OCI-LY7 (cell line): ENCODE measurements around the gene TMSB15A. TPM values are rescaled to one million over a fixed set of nuclear protein-coding genes. Genes with fewer than 3 reads are reported as not detected.

Experiments
- Bru-seq: library from RNA; stranded (reverse); fragments of 400-500 nt; gene quantifications from one replicate; lab custom pipeline; 2021; lab: Mats Ljungman, UMichigan
- BruChase-seq, 2 experiments: library from RNA; stranded (reverse); fragments of 400-500 nt; gene quantifications; one replicate each; lab custom pipeline; 2021; lab: Mats Ljungman, UMichigan
- BruUV-seq: library from RNA; stranded (reverse); fragments of 400-500 nt; replicated peaks from 2 replicates; lab custom pipeline; 2021; lab: Mats Ljungman, UMichigan
- CTCF ChIA-PET: fragments of 300-600 bp; sonication (Branson Sonifier 250); formaldehyde crosslinking; loops from one replicate; lab custom pipeline; 2022; ENCODE audit warnings: antibody characterized with exemption; ENCODE audit not compliant: unreplicated experiment; lab: Charles Lee
- POLR2A ChIA-PET: fragments of 300-600 bp; sonication (Branson Sonifier 250); formaldehyde crosslinking; loops from one replicate; lab custom pipeline; 2022; ENCODE audit warnings: antibody characterized with exemption; lab: Charles Lee
- DNase-seq: peaks from one replicate; pipeline ENCODE4 v3.0.0-alpha.2; 2015; ENCODE audit warnings: low spot score
- H2AFZ ChIP-seq: fragments of 200-600 bp; sonication (generic), shearing (Covaris generic); 2 replicates; pipeline ENCODE4 v1.6.1; 2014; ENCODE audit warnings: mild to moderate bottlenecking, antibody characterized with exemption, low read length, moderate library complexity
- H3K27ac ChIP-seq: fragments of 200-600 bp; sonication (generic); 2 replicates; pipeline ENCODE4 v1.5.1; 2014; ENCODE audit warnings: mixed run types, low read depth, mild to moderate bottlenecking, moderate library complexity, low read length, inconsistent platforms; ENCODE audit not compliant: poor library complexity, severe bottlenecking
- H3K36me3 ChIP-seq: fragments of 200-600 bp; sonication (generic); 2 replicates; pipeline ENCODE4 v1.6.1; 2014; ENCODE audit warnings: mild to moderate bottlenecking, antibody characterized with exemption, low read length, moderate library complexity, mixed read lengths; ENCODE audit not compliant: insufficient read depth
- H3K4me1 ChIP-seq: fragments of 200-600 bp; sonication (generic); 2 replicates; pipeline ENCODE4 v1.5.1; 2014; ENCODE audit warnings: mild to moderate bottlenecking, low read length; ENCODE audit not compliant: insufficient read depth, poor library complexity, severe bottlenecking
- H3K4me2 ChIP-seq: fragments of 200-600 bp; sonication (generic); 2 replicates; pipeline ENCODE4 v1.6.1; 2014; ENCODE audit warnings: mild to moderate bottlenecking, low read length
- H3K4me3 ChIP-seq: fragments of 200-600 bp; sonication (generic); 2 replicates; pipeline ENCODE4 v1.5.1; 2014; ENCODE audit warnings: mild to moderate bottlenecking, low read depth, low read length; ENCODE audit not compliant: poor library complexity, severe bottlenecking
- H3K79me2 ChIP-seq: fragments of 200-600 bp; sonication (generic); 2 replicates; pipeline ENCODE4 v1.6.1; 2016; ENCODE audit warnings: low read depth, mild to moderate bottlenecking, low read length, moderate library complexity, mixed read lengths; ENCODE audit not compliant: insufficient read depth
- H3K9me2 ChIP-seq: fragments of 200-600 bp; sonication (generic); 2 replicates; pipeline ENCODE4 v1.6.1; 2016; ENCODE audit warnings: mild to moderate bottlenecking, low read length, mixed read lengths; ENCODE audit not compliant: insufficient read depth
- H3K9me3 ChIP-seq: fragments of 200-600 bp; sonication (generic); 2 replicates; pipeline ENCODE4 v1.6.1; 2014; ENCODE audit warnings: mild to moderate bottlenecking, mixed run types, low read length, mixed read lengths
- H4K20me1 ChIP-seq: fragments of 200-600 bp; sonication (generic); 2 replicates; pipeline ENCODE4 v1.6.1; 2014; ENCODE audit warnings: mild to moderate bottlenecking, antibody characterized with exemption, low read length, moderate library complexity, mixed read lengths; ENCODE audit not compliant: insufficient read depth
- CTCF ChIP-seq: fragments of 200-600 bp; sonication (generic); conservative IDR thresholded peaks from 2 replicates; pipeline ENCODE4 v1.5.1; 2014; ENCODE audit warnings: mild to moderate bottlenecking, antibody characterized with exemption, low read length, moderate library complexity, mixed read lengths
- EZH2phosphoT487 ChIP-seq: fragments of 200-600 bp; sonication (generic); IDR thresholded peaks from 2 replicates; pipeline ENCODE4 v1.6.1; 2018; ENCODE audit warnings: low read depth, borderline replicate concordance, mild to moderate bottlenecking, mixed run types, antibody characterized with exemption, low read length, moderate library complexity, mixed read lengths
- intact Hi-C: fragments of 100-400 bp; cut with micrococcal nuclease; formaldehyde crosslinking; loops from one replicate; pipeline ENCODE4 v1.10.0; 2022; ENCODE audit not compliant: unreplicated experiment
- long read RNA-seq: library from polyadenylated mRNA; stranded (forward); transcript quantifications from one replicate; pipeline ENCODE4 v2.0.0, GENCODE V29; 2022
- total RNA-seq, 2 experiments: library from RNA; depleted of rRNA in 1 of 2; stranded (reverse); fragments of >200 nt in 1 of 2; shearing (Covaris generic) in 1 of 2; gene quantifications; 2 replicates each; pipeline ENCODE4 v1.2.3, GENCODE V29; 2014 to 2022

The TMSB15A gene
- total RNA-seq (2014; rRNA removed; shearing (Covaris generic)) (not detected in 2 replicates), total RNA-seq (2022) (not detected in 2 replicates), Bru-seq, nascent RNA (not detected), BruChase-seq, experiment 1, labeled RNA remaining after a 6-hour chase (not detected), BruChase-seq, experiment 2, labeled RNA remaining after a 2-hour chase (not detected)
- long read RNA-seq = 0 reads

GRCh38 chrX:102515975-102516941 lies at the start of gene TMSB15A:
TMSB15A (minus strand) TSS chrX:102516739.
- Histone ChIP-seq H3K4me3 (no peak within 1 kb of the TSS), H3K4me1 (no peaks in the 10 kb centered on the region), H3K36me3 (no peaks in the 10 kb centered on the region), H2AFZ (no peak within 1 kb of the TSS), H3K79me2 (no peaks in the 10 kb centered on the region), H3K4me2 (no peak within 1 kb of the TSS), H3K27ac (no peak within 1 kb of the TSS), H3K9me3 (no peaks in the 10 kb centered on the region), H3K9me2 (no peaks in the 10 kb centered on the region), H4K20me1 (no peaks in the 10 kb centered on the region)
- POLR2A ChIA-PET = no interaction called here
- CTCF ChIA-PET = no interaction called here
- no peak for DNase-seq
- BruUV-seq = no TSS peak
- TF ChIP-seq CTCF = no peak
- TF ChIP-seq EZH2phosphoT487 = no peak
- intact Hi-C loops = no loop called here

GRCh38 chrX:102560423-102561068 lies 44.0 kb upstream of the TMSB15A start:
- Histone ChIP-seq H3K4me3 (no peak overlapping the region), H3K36me3 (no peaks in the 10 kb centered on the region), H3K27ac (no peak overlapping the region), H3K9me3 (no peaks in the 10 kb centered on the region), H3K79me2 (no peaks in the 10 kb centered on the region), H4K20me1 (no peaks in the 10 kb centered on the region), H3K9me2 (no peaks in the 10 kb centered on the region), H3K4me2 (no peak overlapping the region), H2AFZ (no peak overlapping the region), H3K4me1 (no peaks in the 10 kb centered on the region)
- POLR2A ChIA-PET = interaction anchor here (0.7 kb wide), 1 partner anchor 132 kb away, joined by 3 read pairs; no protein-coding TSS in a partner anchor
- intact Hi-C loops = no loop called here
- TF ChIP-seq EZH2phosphoT487 (no peak), CTCF (no peak)
- DNase-seq = no peak
- CTCF ChIA-PET = no interaction called here
- no TSS peak for BruUV-seq
